Stimulated activated naive CD8-positive, alpha-beta T cell treated with anti-CD3 and anti-CD28 coated beads, Interleukin-15, Interleukin-2, amounts not matched to agents 100 ng/mL and 50 ng/mL, for 24 hours (primary cell): Measurements from ENCODE around the gene SORCS2.

Experiments
- H3K27ac Mint-ChIP-seq: one replicate; pipeline ENCODE4 v1.8.0; 2021; ENCODE audit warnings: mild to moderate bottlenecking, mixed read lengths
- H3K27me3 Mint-ChIP-seq: one replicate; pipeline ENCODE4 v1.8.0; 2021; ENCODE audit warnings: mixed read lengths
- H3K36me3 Mint-ChIP-seq: one replicate; pipeline ENCODE4 v1.8.0; 2021; ENCODE audit warnings: low read depth, mixed read lengths
- H3K4me1 Mint-ChIP-seq: one replicate; pipeline ENCODE4 v1.8.0; 2021; ENCODE audit warnings: low read depth, mixed read lengths
- H3K4me3 Mint-ChIP-seq: one replicate; pipeline ENCODE4 v1.8.0; 2021; ENCODE audit warnings: mild to moderate bottlenecking, mixed read lengths
- H3K9me3 Mint-ChIP-seq: one replicate; pipeline ENCODE4 v1.8.0; 2021; ENCODE audit warnings: mixed read lengths

Gene SORCS2

GRCh38 chr4:7531640-7531994 is 339.3 kb downstream of the SORCS2 start:
- Mint-ChIP-seq H3K27ac (no peak overlapping the region), H3K27me3 (peaks cover 4% of the 10 kb centered on the region), H3K36me3 (no peaks in the 10 kb centered on the region), H3K9me3 (no peaks in the 10 kb centered on the region), H3K4me3 (no peak overlapping the region), H3K4me1 (no peaks in the 10 kb centered on the region)

- Mint-ChIP-seq H3K9me3 (no peaks in the 10 kb centered on the region), H3K4me1 (no peaks in the 10 kb centered on the region), H3K27ac (no peak overlapping the region), H3K36me3 (no peaks in the 10 kb centered on the region), H3K27me3 (peaks cover 3% of the 10 kb centered on the region), H3K4me3 (no peak overlapping the region)
These were observed 339.7 kb downstream of the SORCS2 start for GRCh38 chr4:7532043-7532442.

DNA sequence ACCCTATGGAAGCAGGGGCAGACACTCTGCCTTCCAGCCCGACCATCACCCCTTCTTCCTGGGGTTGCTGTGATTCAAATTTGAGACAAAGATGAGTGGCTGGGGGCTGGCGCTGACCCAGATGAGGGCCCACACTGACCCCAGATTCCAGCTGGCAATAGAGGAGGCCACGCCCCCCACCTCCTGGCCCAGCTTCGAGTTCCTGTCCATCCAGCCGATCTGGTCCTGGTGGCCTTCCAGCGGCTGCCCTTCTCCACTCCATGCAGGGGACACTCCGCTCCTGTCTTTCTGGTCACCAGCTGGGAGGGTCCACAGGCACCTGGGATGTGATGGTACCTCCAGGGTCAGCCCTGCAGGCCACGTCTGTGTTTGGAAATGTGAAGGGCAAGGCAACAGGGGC is 340.9 kb downstream of the SORCS2 start:
- Mint-ChIP-seq H3K9me3 (no peaks in the 10 kb centered on the region), H3K36me3 (no peaks in the 10 kb centered on the region), H3K27ac (no peak overlapping the region), H3K4me1 (no peaks in the 10 kb centered on the region), H3K27me3 (no peaks in the 10 kb centered on the region), H3K4me3 (no peak overlapping the region)

DNA sequence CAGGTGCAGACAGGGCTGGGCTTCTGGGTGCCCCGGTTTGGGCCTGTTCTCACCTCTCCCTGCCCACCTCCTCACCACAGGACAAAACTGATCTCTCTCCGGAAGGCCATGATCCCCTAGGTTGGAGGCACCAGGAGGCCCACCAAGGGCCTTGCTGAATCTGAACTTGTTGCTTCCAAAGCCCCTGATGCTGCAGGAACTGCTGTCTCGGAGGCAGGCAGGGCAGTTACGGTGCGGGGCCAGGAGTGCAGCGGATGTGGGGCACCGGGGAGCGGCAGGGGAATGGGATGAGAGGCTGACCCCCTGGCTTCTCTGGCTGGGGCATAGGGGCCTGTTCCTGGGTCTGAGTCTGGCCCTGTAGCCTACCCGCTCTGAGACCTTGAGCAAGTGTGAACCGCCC is 342.8 kb downstream of the SORCS2 start:
- no peak overlapping the region for H3K27ac Mint-ChIP-seq
- H3K4me3 Mint-ChIP-seq: no peak overlapping the region
- H3K36me3 Mint-ChIP-seq: no peaks in the 10 kb centered on the region
- H3K27me3 Mint-ChIP-seq: no peaks in the 10 kb centered on the region
- H3K9me3 Mint-ChIP-seq: no peaks in the 10 kb centered on the region
- H3K4me1 Mint-ChIP-seq: no peaks in the 10 kb centered on the region

DNA sequence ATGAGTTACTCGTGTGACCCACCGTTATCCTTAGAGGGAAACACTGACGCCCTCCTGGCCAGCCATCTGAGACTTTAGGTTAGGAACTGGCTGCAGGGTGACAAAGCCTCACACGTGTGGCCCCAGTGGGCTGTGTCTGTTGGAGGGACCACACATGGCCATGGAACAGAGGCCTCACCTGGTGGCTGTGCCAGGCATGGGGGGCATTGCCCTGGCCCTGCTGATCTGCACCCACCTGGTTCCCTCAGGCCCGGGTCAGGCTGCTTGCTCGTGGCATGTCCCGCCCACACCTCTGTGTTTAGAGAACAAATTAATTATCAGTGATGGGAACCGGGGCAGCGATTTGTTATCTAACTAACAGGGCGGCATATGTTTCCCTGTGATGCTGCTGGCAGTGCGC is 343.3 kb downstream of the SORCS2 start:
- no peaks in the 10 kb centered on the region for H3K4me1 Mint-ChIP-seq
- H3K4me3 Mint-ChIP-seq: no peak overlapping the region
- no peak overlapping the region for H3K27ac Mint-ChIP-seq
- H3K9me3 Mint-ChIP-seq: no peaks in the 10 kb centered on the region
- H3K27me3 Mint-ChIP-seq: no peaks in the 10 kb centered on the region
- no peaks in the 10 kb centered on the region for H3K36me3 Mint-ChIP-seq

DNA sequence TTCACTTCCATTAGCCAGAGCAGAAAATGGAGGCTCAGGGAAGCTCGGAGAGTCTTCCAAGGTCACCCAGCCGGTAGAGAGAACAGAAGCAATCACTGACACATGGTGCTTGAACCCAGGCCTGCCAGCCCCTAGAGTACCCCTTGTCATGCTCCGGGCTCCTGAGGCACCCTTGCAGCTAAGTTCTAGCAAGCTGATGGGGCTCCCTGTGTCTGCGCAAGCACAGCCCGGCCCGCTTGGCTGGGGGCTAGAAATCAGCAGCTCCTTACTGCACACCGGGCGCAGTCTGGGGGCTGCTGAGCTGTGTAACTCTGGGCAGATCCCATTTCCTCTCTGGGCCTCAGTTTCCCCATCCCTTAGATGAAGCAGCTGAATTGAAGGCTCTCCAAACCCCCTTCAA is 344.5 kb downstream of the SORCS2 start:
- no peak overlapping the region for H3K4me3 Mint-ChIP-seq
- H3K27ac Mint-ChIP-seq: no peak overlapping the region
- H3K9me3 Mint-ChIP-seq: no peaks in the 10 kb centered on the region
- no peaks in the 10 kb centered on the region for H3K36me3 Mint-ChIP-seq
- no peaks in the 10 kb centered on the region for H3K27me3 Mint-ChIP-seq
- no peaks in the 10 kb centered on the region for H3K4me1 Mint-ChIP-seq

DNA sequence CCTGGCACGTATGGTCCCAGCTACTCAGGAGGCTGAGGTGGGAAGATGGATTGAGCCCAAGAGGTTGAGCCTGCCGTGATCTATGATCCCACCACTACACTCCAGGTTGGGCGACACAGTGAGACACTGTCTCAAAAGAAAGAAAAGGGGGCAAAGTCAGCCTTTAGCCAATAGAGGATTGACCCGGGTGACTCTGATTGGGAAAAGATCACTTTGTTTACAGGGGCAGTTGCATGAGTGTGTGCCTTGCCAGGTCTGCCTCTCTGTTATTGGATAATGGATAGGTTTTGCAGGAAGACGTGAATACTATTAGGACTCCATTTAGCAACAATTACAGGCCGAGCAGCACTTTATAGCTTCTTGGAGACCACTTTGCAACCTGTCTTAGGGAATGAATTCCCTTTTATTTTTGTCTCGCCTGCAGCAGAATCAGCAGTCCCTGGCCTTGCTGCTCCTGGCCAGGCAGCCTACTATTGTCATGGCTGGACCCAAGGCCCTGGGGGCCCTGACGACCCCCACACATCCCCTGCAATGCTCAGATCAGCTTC is 345.6 kb downstream of the SORCS2 start:
- H3K27me3 Mint-ChIP-seq: no peaks in the 10 kb centered on the region
- no peaks in the 10 kb centered on the region for H3K4me1 Mint-ChIP-seq
- no peaks in the 10 kb centered on the region for H3K9me3 Mint-ChIP-seq
- H3K27ac Mint-ChIP-seq: no peak overlapping the region
- no peaks in the 10 kb centered on the region for H3K36me3 Mint-ChIP-seq
- H3K4me3 Mint-ChIP-seq: no peak overlapping the region

DNA sequence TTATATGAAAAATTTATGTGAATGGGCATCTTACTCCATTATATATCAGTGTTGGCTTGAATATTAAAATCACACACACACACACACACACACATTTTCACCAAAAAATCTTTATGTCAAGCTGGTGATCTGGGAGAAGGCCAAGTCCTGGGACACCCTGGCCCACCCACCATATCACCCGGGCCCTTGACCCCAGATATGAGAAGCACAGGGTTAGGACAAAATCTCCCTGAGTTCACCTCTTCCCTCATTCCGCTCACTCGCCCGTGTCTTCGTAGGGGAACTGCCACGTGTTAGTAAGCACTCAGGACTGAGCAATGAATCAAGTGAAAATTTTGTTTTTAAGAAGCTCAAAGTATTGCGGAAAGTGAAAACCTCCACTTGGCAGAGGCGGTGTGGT is 346.2 kb downstream of the SORCS2 start:
- Mint-ChIP-seq H3K4me3 (no peak overlapping the region), H3K4me1 (no peaks in the 10 kb centered on the region), H3K27ac (no peak overlapping the region), H3K9me3 (no peaks in the 10 kb centered on the region), H3K27me3 (no peaks in the 10 kb centered on the region), H3K36me3 (no peaks in the 10 kb centered on the region)

DNA sequence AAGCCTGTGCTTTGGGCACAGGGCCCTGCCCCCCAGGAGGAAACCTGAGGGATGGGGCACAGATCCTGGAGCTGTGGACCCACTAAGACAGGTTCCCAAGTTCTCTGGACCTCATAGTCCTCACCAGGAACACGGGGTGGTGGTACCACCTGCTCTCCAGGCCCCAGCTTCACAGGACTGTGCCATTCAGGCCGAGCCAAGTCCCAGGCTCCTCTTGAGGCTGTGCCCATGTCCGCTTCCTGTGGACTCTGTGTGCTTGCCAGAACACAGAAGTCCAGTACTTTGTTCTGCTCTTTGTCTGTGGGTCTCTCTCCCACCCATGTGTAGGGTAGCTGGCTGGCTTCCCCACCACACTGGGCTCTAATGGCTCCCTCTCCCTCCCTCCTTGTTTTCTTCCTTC is 346.8 kb downstream of the SORCS2 start:
- H3K4me3 Mint-ChIP-seq: no peak overlapping the region
- H3K9me3 Mint-ChIP-seq: no peaks in the 10 kb centered on the region
- H3K36me3 Mint-ChIP-seq: no peaks in the 10 kb centered on the region
- H3K4me1 Mint-ChIP-seq: no peaks in the 10 kb centered on the region
- H3K27ac Mint-ChIP-seq: no peak overlapping the region
- H3K27me3 Mint-ChIP-seq: no peaks in the 10 kb centered on the region

DNA sequence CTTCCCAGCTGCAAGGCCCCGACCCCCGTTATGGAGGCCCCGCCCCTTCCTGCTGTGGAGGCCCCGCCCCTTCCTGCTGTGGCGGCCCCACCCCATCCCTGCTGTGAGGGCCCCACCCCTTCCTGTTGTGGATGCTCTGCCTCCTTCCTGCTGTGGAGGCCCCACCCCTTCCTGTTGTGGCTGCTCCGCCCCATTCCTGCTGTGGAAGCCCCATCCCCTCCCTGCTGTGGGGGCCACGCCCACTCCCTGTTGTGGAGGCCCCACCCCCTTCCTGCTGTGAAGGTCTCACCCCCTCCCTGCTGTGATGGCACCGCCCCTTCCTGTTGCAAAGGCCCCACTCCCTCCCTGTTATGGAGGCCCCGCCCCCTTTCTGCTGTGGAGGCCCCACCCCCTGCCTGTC is 347.3 kb downstream of the SORCS2 start:
- Mint-ChIP-seq H3K4me1 (no peaks in the 10 kb centered on the region), H3K36me3 (no peaks in the 10 kb centered on the region), H3K27me3 (no peaks in the 10 kb centered on the region), H3K4me3 (no peak overlapping the region), H3K27ac (no peak overlapping the region), H3K9me3 (no peaks in the 10 kb centered on the region)

DNA sequence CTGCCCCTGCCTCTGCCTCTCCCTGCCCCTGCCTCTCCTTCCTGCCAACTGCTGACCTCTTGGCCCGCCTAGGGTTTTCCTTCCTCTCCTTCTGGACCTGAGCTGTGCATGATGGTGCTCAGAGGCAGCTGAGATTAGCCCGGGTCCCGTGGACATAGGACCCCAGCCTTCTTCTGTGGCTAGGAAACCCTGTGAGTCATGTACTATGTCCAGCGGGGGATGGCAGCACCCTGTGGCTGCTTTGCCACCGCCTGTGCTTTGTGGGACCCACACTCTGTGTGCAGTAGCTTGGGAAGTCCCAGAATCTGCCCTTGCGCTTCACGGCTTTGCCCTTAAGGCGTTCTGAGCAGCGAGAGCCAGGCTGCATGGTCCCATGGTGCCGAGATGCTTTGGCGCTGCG is 347.9 kb downstream of the SORCS2 start:
- Mint-ChIP-seq H3K27me3 (no peaks in the 10 kb centered on the region), H3K9me3 (no peaks in the 10 kb centered on the region), H3K4me3 (no peak overlapping the region), H3K27ac (no peak overlapping the region), H3K36me3 (no peaks in the 10 kb centered on the region), H3K4me1 (no peaks in the 10 kb centered on the region)

DNA sequence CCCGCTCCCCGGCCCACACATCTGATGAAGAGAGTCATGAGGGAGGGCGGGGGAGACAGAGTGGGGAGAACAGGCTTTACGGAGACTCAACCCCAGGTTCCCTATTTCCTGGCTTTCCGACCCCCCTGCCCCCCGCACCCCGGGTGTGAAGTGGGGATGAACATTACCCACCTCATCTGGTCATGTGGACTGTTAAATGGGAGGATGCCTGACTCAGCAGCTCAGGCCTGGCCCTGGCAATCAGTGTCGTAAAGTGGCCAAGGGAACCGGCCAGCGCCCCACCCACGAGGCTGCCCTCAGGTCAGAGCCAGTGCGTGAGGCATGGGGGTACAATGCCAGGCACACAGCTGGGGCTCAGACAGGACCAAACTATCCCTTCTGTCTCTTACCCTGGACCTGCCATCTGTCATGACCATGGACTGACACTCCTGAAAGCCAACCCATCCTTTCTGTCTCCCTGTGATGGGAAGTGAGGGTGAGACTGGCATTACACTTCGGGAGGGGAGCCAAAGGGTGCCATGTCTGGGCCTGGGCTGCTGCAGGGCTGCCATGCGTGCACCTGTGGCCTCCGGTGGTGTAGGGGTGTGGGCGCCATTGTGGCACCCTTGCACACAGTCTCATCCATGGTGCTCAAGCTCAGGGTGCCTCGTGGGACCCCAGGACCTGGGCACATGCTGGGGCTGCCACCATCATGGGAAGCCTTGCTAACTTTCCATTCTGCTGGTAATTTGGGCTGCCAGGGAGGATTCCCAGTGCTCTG is 348.5 kb downstream of the SORCS2 start:
- H3K36me3 Mint-ChIP-seq: no peaks in the 10 kb centered on the region
- no peaks in the 10 kb centered on the region for H3K9me3 Mint-ChIP-seq
- no peaks in the 10 kb centered on the region for H3K4me1 Mint-ChIP-seq
- H3K27ac Mint-ChIP-seq: no peak overlapping the region
- no peaks in the 10 kb centered on the region for H3K27me3 Mint-ChIP-seq
- H3K4me3 Mint-ChIP-seq: no peak overlapping the region

GRCh38 chr4:7541414-7541810 is 349.1 kb downstream of the SORCS2 start:
- H3K4me1 Mint-ChIP-seq: no peaks in the 10 kb centered on the region
- H3K27ac Mint-ChIP-seq: no peak overlapping the region
- H3K4me3 Mint-ChIP-seq: no peak overlapping the region

DNA sequence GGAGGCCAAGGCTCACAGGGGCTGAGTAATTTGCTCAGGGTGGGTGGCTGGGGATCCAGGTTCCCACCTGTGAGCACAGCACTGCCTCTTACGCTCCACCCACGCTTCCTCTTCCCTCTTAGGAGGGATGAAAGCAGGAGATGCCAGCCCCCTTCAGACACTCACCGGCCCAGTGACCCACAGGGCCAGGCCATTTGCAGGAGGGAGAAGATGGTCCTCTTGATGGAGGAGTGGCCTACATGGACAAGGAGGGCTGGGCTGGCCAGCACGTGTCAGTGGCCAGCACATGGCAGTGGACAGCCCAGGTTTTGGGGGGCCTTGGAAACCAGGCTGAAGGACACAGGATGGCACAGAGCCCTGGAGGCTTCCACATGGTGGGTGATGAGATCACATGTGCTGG is 350.4 kb downstream of the SORCS2 start:
- Mint-ChIP-seq H3K36me3 (no peaks in the 10 kb centered on the region), H3K27me3 (no peaks in the 10 kb centered on the region), H3K9me3 (no peaks in the 10 kb centered on the region), H3K4me3 (no peak overlapping the region), H3K4me1 (no peaks in the 10 kb centered on the region), H3K27ac (no peak overlapping the region)

More at GRCh38 chr4:7541414-7541810, 349.1 kb downstream of the SORCS2 start:
- no peaks in the 10 kb centered on the region for H3K9me3 Mint-ChIP-seq
- no peaks in the 10 kb centered on the region for H3K36me3 Mint-ChIP-seq
- no peaks in the 10 kb centered on the region for H3K27me3 Mint-ChIP-seq

DNA sequence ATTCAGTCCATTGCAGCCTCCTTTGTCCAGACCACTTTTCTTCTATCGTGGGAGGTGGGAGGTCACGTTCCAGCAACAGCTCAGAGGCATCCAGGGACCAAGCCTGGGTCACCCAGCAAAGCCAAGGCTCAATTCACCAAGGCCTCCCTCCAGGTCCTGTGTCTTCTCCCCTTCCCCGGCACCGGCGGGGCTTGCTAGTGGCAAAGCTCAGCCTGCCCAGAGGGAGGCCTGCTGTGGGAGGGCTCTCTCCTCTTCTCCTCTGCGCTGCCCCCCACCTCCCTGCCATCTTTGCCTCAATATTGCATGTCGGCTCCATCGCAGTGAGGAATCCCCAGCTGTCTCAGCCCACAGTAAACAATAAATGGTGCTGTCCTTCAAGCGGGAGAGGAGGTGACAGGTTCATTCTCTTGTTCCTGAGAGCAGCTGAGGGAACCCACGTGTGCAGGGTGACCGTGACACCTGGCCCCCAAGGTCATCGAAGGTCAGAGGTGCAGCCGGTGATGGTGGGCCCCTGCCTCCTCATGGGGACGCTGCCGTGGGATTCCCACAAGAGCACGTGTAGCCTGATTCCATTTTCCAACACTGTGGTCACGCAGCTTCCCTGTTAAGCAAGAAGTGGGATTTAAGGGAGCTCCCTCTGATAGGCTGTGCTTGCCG is 353.9 kb downstream of the SORCS2 start:
- H3K27ac Mint-ChIP-seq: no peak overlapping the region
- no peaks in the 10 kb centered on the region for H3K4me1 Mint-ChIP-seq
- no peak overlapping the region for H3K4me3 Mint-ChIP-seq
- H3K27me3 Mint-ChIP-seq: no peaks in the 10 kb centered on the region
- no peaks in the 10 kb centered on the region for H3K36me3 Mint-ChIP-seq
- no peaks in the 10 kb centered on the region for H3K9me3 Mint-ChIP-seq
